Activated CD8-positive, alpha-beta memory T cell treated with anti-CD3 and anti-CD28 coated beads, Interleukin-2, amount 50 U/mL, for 1 hour (primary cell): ENCODE measurements around the gene SLC30A1.
"Not testable (repeated sequence)": the region's sequence is repeated elsewhere in the genome, so short reads cannot be mapped to it uniquely, and the experiment has no call there.

Experiments used
- DNase-seq: peaks from one replicate; pipeline ENCODE4 v3.0.0-alpha.2; 2020; ENCODE audit errors: extremely low read depth

SLC30A1 gene

DNA sequence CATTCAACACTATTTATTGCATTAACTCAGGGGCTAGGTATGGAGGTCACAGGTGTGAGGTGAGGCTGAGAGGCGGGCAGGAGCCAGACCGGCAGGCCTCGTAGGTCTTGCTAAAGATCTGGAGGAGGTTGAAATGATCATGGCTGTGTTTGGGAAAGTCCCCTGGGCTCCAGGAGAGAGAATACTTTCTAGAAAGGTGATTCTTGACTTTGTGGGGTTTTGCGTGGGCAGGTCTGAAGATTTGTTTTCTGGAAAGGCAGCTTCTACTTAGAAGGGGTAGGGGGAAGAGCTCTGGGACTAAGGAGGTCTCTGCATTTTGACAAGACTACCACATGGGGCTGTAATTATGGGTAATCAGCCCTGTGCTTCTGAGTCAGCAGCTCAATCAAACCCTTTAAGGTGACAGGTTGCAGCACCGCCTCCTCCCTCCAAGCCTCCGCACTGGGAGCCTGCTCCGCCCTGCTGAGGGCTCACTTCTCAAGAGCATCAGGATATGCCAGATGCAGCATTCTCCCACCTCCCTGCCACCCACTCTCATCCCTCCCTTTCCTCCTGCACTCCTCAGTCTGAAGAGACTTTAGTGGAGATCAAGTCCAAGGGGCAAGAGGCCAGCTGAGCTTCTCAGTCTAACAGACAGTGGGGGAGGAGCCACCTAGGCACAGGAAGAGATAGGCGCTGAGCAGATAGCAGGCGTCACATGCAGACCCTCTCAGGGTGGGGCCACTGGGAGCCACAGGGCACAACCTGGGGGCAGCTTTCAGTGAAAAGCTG is 30.5 kb downstream of the SLC30A1 start:
- DNase-seq: no peak

DNA sequence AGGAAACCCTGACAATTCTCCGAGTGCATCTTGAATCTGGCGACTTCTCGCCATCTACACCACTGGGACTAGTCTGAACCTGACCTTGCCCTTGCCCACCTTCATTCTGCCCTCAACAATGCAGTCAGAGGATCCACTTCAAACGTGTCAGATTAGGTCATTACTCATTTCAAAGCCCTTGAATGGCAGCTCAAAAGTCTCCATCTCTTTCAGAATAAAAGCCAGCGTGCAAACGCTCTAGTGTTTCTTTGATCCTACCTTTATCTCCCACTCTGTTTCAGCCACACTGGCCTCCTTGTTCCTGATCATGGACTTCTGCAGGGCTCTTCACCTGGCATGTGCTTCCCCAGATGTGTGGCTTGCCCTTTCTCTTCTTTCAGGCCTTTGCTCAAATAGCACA is 31.3 kb downstream of the SLC30A1 start:
- no peak for DNase-seq

DNA sequence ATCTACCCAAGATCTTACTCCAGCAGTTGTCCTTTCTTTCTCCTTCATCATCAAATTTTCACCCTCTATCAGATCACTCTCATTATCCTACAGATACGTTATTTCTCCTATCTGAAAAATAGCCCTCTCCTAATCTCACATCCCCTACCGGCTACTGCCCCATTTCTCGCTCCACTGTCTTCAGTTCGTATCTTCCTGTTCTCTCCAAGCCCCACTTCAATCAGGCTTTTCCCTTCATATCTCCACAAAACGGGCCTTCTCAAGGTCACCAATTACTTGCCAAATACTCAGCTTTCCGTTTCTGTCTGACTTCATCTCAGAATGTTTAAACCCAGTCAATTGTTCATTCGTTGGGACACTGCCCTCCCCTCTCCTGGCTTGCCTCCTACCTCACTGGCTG is 32.4 kb downstream of the SLC30A1 start:
- DNase-seq: no peak

DNA sequence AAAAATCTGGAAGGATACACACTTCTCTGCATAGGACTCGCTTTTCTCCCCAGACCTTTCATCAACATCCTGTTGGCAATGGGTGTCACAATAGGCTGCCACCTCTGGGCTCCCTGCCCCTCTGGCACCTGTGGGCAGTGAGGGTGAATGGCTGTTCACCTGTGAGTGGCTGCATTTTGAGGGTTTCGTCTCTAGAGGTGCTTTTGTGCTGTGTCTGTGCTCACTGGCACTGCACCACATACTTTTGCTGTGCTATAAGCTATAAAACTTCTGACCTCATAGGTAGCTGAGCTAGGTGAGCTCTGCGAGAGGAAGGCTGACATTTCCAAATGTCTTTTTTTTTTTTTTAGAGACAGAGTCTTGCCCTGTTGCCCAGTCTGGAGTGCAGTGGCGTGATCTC is 35.9 kb downstream of the SLC30A1 start:
- no peak for DNase-seq

DNA sequence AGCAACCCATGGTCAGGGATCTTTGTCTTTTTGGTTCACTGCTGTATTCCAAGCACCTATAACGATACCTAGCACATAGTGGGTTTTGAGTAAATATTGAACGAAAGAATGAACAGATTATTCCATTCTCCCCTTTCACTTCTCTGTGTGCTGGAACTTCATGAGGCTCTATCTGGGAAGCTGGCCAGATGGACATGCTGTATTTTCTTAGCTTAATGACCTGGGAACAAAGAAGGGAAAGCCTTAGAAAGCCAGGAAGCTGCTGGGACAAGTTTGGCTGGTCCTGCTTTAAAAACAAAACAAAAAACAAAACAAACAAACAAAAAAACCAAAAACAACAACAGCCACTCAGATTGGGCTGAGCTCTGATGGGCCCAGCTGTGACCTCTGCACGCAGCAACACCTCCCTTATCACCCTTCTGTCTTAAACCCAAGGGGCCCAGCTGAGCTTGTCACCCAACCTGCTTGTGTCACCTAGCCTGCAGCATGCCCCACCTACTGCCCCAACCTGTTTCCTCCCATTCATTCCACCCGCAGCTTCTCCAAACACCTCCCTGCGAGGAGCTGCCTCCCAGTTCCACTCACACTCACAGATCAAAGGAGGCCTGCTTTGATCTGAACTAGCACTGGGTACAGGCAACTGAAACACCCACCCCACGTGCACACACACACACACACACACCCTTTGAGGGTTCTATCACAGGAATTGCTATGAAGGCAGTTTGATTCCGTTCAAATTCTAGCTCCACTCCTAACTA is 37.1 kb downstream of the SLC30A1 start:
- no peak for DNase-seq

DNA sequence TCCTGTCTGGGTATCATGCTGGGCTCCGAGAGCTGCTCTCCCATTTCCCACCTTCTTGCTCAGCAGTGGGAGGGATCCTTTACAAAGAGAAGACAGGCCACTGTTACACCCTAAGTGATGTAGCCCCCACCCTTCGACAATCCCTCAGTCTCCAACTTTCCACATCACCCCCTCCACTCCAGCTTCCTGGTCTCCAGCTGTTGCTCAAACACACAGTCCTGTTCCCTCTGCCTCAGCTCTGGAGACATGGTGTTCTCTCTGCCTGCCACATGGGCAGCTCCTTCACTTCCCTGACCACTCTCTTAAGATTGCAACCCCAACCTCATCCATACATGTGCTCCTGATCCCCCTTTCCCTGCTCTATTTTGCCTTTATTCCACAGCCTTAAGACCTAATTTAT is 37.7 kb downstream of the SLC30A1 start:
- DNase-seq: no peak

DNA sequence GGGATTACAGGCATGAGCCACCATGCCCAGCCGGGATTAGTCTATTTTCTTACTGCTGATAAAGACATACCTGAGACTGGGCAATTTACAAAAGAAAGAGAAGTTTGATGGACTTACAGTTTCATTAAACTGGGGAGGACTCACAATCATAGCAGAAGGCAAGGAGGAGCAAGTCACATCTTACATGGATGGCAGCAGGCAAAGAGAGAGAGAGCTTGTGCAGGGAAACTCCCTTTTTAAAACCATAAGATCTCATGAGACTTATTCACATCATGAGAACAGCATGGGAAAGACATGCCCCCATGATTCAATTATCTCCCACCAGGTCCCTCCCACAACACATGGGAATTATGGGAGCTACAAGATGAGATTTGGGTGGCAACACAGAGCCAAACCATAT is 38.1 kb downstream of the SLC30A1 start:
- DNase-seq: not testable (repeated sequence)

DNA sequence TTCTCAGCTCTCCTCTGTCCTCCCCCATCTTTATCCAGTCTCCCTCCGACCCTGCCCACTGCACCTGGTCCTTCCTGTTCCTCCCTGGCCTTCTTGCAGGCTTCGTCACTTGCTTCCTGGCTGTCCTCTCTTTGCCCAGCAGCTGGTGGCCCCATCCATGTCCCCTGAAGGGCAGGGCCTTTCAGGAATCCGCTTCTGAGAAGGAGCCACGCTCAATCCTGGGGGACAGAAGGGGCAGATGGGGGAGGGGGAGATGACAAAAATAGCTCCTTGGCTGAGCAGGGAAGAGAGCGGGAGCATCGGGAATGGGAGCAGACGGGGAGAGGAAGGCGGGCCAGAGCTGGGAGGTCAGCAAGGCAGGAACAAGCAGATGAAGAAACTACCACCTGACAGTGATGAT is 40.7 kb downstream of the SLC30A1 start:
- no peak for DNase-seq

DNA sequence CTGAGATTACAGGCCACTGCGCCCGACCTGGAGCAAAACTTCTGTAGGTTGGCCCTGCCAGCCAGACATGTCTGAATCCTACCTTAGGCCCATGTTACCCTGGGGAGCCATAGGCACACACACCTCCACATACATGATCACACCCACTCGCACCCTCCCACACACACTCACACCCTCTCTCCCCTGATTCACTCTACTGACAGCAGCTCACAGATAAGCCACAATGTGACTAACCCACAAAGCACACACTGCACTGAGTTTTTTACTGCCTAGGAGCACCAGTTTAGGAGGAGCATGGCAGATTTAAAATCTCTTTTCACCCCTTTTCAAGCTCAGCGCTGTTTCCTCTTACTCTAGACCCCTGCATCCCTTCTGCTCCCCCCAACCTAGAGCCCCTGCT is 41.7 kb downstream of the SLC30A1 start:
- no peak for DNase-seq

DNA sequence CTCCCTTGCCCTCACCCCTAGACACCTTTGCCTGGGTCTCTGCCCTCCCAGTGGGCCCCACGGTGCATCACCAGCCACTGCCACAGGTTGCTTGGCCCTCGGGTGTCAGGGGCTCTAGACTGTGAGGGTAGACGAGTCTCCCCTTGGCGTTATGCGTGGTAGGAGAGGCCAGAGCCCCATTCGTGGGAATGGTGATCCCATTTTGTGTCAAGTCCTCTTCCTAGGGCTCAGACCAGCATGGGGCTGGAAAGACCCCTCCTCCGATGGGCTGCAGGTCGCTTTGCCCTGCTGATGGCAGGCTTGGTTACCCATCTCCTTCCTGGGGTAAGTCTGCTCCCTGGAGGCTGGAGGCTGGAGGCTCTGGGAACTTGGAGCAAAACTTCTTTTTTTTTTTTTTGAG is 42.4 kb downstream of the SLC30A1 start:
- no peak for DNase-seq

DNA sequence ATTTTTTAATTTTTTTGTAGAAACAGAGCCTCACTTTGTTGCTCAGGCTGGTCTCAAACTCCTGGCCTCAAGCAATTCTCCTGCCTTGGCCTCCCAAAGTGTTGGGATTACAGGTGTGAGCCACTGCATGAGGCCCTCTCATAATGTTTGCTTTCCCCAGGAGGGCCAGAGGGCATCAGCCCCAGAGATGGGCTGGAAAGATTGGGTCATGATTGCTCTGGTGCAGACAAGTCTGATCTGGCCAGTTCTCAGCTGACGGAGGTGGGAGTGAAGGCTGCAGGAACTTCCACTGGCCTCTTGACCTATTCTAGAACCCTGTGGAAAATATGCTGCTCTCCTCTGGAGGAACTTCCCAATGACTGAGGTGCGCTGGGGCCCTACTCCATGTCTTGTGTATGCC is 43.6 kb downstream of the SLC30A1 start:
- no peak for DNase-seq

DNA sequence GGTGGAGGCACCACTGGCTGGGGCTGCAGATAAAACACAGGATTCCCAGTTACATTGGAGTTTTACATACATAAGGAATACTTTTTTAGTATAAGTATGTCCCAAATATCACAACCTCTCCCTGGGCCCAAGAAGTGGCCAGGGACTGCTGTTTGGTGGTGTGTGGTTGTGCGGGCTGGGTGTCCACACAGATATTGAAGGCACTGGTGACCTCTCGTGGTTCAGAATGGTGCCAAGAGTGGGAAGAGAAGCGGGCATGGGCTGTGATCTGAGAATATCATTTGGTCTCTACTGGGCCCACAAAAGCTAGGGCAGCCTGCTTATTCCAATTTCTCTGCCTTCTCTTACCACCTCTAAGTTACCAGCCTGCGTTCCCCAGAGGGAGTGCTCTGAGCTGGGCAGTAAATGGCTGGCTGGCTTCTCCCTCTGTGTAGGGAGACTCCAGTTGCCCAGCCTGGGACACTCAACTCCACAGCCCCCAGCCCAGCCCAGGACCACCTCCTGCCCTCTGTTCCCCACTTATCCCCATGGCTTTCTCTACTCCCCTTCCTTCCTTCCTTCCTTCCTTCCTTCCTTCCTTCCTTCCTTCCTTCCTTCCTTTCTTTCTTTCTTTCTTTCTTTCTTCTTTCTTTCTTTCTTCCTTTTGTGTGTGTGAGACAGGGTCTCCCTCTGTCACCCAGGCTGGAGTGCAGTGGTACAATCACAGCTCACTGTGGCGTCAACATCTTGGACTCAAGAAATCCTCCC is 44.2 kb downstream of the SLC30A1 start:
- no peak for DNase-seq

DNA sequence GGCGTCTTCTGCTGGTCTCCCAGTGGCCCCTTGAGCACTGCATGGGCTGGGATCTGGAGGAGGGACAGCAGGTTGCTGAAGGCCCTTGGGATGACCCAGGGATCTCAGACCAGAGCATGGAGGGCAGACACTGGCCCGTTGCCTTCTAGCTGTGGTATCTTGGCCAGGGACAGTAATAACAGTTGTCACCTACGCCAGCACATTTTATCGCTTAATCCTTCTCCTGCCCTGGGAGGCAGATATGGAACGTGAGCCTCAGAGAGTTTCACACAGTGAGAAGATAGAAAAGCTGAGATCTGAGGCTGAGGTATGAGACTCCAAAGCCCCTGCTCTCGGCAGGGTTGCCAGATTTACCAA is 46.9 kb downstream of the SLC30A1 start:
- DNase-seq: no peak

DNA sequence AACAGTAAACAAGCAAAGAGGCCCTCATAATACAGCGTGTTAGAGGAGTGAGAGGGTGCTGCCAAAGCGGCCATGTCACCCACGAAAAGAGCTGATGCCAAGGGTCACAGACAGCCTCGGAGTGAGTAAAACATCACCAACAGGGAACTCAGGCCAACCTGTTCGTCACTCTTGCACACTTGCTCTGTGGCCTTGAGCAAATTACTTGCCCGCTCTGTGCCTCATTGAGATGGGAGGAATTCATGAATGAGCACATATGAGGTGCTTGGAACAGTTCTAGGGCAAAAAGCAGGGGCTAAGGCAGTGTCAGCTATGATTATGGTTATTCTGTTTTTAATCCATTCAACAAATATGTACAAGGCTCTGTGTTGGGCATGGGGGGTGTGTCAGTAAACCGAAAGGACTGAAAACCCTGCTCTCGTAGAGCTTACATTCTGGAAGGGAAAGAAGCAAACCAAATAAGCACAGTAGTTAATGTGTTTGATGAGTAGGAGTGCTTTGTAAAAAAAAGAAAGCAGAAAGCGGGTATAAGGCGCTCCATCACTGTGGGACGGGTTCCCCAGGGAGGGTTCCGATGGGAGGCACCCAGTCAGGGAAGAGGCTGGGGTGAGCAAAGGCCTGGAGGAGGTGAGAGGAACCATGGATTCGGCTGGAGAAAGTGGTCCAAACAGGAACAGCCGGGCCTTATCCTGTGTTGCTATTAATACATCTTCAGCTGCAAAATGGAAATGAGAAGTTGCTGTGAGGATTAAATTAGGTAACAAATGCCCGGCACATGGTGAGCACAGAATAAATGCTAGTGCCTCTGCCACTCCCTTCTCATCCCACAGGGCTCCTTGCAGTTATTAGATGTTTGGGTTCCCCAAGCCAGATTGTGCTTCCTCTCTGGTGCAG is 47.5 kb downstream of the SLC30A1 start:
- DNase-seq: no peak

DNA sequence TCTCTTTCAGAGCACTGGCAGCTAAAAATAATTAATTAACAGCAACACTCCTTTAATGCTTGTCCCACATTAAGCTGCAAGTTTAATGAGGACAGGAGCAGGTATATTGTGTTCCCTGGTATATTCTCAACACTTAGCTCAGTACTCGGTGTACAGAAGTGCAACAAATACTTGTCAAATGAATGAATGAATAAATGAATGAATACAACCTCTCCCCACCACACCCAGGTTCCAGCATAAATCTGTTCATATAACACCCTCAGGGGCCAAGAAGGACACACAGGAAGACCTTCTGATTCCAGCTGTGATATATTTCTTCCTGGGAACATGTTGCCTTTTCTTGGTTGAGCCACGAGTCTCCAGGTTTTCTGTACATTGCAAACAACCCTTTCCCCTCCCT is 48.9 kb downstream of the SLC30A1 start:
- DNase-seq: no peak

DNA sequence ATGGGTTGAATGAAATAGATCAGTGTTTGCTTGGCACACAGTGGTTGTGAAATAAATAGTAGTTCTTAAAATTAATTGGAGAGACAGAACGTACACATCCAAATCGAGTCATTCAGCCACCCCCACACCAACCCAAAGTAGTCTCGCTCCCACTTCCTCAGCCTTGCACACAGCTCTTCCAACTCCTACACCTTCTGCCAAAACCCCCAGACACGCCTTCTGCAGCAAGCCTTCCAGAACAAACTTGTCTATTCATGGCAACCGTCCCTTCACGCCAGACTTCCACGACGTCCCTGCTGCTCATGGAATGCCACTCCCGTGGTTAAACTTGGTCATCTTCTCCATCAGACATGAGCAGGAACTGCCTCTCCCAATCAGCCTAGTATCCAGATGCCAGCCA is 49.5 kb downstream of the SLC30A1 start:
- DNase-seq: no peak

DNA sequence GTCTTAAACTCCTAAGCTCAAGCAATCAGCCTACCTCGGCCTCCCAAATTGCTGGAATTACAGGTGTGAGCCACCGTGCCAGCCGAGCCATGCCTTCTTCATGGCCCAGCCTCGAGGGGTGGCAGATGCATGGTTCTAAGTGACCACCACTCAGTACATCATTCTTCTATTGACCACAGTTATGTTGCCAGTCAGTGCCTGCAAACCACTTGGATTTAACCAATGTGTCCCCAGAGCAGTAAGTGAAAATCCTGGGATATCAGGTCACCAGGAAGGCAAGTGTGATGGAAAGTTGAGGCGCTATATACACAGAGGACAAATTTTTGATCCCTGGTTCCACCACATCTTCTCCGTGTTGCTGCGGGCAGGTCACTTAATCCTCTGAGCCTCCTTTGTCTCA is 50.0 kb downstream of the SLC30A1 start:
- DNase-seq: no peak

DNA sequence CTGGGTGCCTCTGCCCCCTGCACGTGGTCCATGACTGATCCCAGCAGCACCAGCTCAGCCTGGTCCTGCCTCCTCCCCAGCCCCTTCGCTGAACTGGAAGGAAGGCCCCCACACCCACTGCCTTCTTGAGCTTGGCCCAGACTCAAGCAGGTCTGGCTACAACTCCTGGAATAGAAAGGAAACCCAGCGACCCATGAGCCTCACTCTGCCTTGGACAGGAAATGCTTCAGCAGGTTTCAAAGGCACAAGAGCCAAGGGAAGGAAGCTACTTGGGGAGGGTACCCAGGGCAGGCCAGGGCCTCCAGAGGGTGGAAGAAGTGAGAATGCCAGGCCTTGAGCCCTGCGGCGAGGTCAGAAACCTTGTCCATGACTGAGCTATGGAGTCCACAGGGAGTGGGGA is 51.1 kb downstream of the SLC30A1 start:
- DNase-seq: no peak

DNA sequence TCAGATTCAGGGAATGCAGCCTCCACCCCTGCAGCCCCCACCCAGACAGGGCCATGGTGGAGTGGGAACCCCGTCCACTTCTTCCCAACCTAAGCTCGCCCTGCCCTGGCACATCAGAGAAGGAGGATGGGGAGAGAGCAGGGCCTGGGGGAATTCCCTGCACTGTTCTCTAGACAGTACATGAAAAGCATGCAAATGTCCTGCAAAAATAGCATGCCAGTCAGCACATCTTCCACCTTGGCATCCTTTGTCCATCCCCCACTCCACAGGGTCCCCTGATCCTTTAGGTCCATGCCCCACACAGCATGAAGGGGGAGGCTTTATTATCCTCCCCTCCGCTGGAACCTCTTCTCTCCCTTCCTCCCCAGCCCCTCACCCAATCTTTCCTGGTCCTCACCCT is 52.0 kb downstream of the SLC30A1 start:
- no peak for DNase-seq

DNA sequence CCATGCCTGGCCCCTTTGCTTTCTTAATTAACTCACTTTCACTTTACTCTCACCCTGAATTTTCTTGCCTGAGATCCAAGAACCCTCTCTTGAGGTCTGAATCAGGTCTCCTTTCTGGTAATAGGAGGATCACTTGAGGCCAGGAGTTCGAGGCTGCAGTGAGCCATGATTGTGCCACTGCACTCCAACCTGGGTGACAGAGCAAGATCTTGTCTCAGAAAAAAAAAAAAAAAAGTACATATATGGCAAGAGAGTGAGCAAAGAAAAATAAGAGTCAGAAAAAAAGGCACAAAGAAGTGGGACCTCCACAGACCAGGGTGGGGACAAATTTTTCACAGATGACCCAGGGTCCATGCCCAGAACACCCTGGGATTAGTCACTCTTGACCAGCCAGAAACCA is 52.9 kb downstream of the SLC30A1 start:
- DNase-seq: no peak

DNA sequence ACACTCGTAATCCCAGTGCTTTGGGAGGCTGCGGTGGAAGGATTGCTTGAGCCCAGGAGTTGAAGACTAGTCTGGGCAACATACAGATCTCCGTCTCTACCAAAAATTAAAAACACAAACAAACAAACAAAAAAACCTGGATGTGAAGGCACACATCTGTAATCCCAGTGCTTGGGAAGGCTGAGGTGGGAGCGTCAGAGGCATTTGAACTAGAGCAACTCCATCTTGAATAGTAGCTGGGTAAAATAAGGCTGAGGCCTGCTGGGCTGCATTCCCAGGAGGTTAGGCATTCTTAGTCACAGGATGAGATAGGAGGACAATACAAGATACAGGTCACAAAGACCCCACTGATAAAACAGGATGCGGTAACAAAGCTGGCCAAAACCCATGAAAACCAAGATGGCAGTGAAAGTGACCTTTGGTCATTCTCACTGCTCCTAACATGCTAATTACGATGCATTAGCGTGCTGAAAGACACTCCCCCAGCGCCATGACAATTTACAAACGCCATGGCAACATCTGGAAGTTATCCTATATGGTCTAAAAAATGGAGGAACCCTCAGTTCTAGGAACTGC is 53.8 kb downstream of the SLC30A1 start:
- no peak for DNase-seq

DNA sequence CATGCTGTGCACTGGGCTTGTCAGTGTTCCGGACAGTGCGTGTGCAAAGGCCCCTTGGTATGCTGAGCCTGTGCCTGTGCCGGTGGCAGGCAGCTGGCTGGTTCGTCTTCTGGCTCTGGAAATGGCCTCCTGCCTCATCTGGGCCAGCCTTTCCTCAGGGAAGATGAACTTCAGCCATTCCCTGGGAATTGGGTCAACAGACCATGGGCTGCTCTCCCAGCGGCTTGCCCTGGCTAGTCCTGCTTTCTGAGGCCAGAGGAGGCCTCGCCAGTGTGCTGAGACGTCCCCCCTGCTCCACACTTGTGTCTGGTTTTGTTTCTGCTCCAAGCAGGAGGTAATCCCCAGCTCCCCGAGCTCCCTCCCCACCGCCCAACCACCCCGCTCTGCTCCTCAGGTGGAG is 54.4 kb downstream of the SLC30A1 start:
- DNase-seq: no peak
